Nephron progenitor cell (in vitro differentiated cells): ENCODE measurements around the gene DYNLT3.

Experiments
- DNase-seq: peaks from one replicate; pipeline ENCODE4 v3.0.0; 2021
- H3K27ac Mint-ChIP-seq: 2 replicates; pipeline ENCODE4 v1.8.0; 2021; ENCODE audit warnings: mild to moderate bottlenecking, moderate library complexity, mixed read lengths
- H3K27me3 Mint-ChIP-seq: 2 replicates; pipeline ENCODE4 v1.8.0; 2021; ENCODE audit warnings: mild to moderate bottlenecking, low read depth, mixed read lengths; ENCODE audit not compliant: poor library complexity
- H3K36me3 Mint-ChIP-seq: 2 replicates; pipeline ENCODE4 v1.8.0; 2021; ENCODE audit warnings: low read depth, mixed read lengths
- H3K4me1 Mint-ChIP-seq: 2 replicates; pipeline ENCODE4 v1.8.0; 2021; ENCODE audit warnings: mixed read lengths
- H3K4me3 Mint-ChIP-seq: 2 replicates; pipeline ENCODE4 v1.8.0; 2021; ENCODE audit warnings: mild to moderate bottlenecking, moderate library complexity, mixed read lengths
- H3K9me3 Mint-ChIP-seq: 2 replicates; pipeline ENCODE4 v1.8.0; 2021; ENCODE audit warnings: mild to moderate bottlenecking, moderate library complexity, mixed read lengths
- TF ChIP-seq, protein P1 (sequence below): fragments of 200-600 bp; sonication (generic); IDR thresholded peaks from 2 replicates; pipeline ENCODE4 v1.5.0; 2021; ENCODE audit warnings: antibody characterized with exemption

Gene DYNLT3

DNA sequence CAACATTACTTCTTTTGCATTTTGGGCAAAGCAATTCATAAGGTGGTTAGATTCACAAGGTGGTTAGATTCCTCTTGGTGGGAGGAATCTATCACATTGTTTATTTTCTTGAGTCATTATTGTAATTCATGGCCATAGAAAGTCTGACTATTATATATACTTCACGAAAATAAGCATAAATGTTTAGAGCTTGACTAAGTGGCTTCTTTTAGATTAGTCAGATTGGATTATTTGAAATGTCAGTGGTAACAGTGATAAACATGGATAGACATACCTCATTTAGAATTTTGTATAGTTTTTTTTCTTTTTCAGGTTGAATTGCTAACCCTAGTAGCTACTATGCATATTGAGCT is 24.9 kb upstream of the DYNLT3 start:
- TF ChIP-seq, protein P1, sequence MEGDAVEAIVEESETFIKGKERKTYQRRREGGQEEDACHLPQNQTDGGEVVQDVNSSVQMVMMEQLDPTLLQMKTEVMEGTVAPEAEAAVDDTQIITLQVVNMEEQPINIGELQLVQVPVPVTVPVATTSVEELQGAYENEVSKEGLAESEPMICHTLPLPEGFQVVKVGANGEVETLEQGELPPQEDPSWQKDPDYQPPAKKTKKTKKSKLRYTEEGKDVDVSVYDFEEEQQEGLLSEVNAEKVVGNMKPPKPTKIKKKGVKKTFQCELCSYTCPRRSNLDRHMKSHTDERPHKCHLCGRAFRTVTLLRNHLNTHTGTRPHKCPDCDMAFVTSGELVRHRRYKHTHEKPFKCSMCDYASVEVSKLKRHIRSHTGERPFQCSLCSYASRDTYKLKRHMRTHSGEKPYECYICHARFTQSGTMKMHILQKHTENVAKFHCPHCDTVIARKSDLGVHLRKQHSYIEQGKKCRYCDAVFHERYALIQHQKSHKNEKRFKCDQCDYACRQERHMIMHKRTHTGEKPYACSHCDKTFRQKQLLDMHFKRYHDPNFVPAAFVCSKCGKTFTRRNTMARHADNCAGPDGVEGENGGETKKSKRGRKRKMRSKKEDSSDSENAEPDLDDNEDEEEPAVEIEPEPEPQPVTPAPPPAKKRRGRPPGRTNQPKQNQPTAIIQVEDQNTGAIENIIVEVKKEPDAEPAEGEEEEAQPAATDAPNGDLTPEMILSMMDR: no peak
- H3K4me1 Mint-ChIP-seq: peaks cover 8% of the 10 kb centered on the region
- DNase-seq: no peak
- H3K27ac Mint-ChIP-seq: no peak overlapping the region
- H3K27me3 Mint-ChIP-seq: peaks cover 9% of the 10 kb centered on the region
- H3K9me3 Mint-ChIP-seq: peaks cover 46% of the 10 kb centered on the region
- peaks cover under 1% of the 10 kb centered on the region for H3K36me3 Mint-ChIP-seq
- no peak overlapping the region for H3K4me3 Mint-ChIP-seq

DNA sequence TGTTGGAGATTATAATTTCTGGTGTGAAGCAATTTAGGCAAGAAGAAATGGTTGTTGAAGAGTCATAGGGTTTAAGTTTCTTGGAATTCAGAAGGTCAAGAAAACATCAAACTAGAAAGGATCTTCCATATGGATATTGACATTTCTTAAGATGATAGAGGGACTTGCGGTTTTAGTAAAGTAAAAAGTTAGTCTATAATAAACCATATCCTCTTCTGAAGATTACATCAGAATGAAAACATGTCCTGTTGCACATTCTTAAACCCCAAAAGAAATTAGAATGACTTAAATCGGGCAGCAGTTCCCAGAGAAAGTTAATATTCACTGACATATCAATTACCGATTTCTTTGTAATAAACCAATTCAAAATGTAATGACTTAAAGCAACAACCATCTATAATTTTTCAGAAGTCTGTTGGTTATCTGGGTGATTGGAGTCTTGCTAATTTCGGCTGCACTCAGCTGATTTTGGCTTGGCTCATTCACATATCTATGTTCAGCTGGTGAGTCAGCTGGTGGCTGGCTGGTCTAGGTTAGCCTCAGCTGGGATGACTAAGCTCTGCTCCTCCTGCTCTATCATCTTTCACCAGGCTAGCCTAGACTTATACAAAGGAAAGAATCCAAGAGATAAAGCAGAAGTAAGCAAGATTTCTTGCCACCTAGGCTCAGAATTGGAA is 24.4 kb upstream of the DYNLT3 start:
- no peak for DNase-seq
- no peak overlapping the region for H3K4me3 Mint-ChIP-seq
- H3K27me3 Mint-ChIP-seq: peaks cover 9% of the 10 kb centered on the region
- peaks cover 48% of the 10 kb centered on the region for H3K9me3 Mint-ChIP-seq
- H3K36me3 Mint-ChIP-seq: peaks cover 5% of the 10 kb centered on the region
- H3K4me1 Mint-ChIP-seq: peaks cover 8% of the 10 kb centered on the region
- no peak overlapping the region for H3K27ac Mint-ChIP-seq
- TF ChIP-seq, protein P1: no peak

DNA sequence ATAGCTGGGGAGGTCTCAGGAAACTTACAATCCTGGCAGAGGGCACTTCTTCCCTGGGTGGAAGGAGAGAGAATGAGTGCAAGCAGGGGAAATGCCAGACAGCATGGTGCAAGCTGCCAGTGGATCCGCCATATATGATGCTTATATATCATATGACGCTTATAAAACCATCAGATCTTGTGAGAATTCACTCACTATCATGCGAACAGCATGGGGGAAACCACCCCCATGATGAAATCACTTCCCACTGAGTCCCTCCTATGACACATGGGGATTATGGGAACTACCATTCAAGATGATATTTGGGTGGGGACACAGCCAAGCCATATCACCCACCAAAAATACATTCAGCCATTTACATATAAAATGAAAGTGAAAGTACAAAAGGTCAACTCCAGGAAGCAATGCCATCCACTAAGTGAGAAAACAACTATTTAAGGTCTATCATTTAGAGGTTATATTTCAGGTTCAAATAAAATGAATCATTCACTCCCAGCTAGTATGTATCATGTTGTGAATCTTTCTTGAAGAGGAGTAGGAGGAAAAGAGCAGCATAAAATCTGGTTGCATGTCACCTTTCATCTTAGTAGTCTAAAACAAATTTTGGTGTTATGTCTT is 20.3 kb upstream of the DYNLT3 start:
- H3K27ac Mint-ChIP-seq: no peak overlapping the region
- H3K36me3 Mint-ChIP-seq: peaks cover 5% of the 10 kb centered on the region
- peaks cover 37% of the 10 kb centered on the region for H3K9me3 Mint-ChIP-seq
- peaks cover 4% of the 10 kb centered on the region for H3K27me3 Mint-ChIP-seq
- no peak for DNase-seq
- peaks cover 2% of the 10 kb centered on the region for H3K4me1 Mint-ChIP-seq
- TF ChIP-seq, protein P1: no peak
- no peak overlapping the region for H3K4me3 Mint-ChIP-seq

DNA sequence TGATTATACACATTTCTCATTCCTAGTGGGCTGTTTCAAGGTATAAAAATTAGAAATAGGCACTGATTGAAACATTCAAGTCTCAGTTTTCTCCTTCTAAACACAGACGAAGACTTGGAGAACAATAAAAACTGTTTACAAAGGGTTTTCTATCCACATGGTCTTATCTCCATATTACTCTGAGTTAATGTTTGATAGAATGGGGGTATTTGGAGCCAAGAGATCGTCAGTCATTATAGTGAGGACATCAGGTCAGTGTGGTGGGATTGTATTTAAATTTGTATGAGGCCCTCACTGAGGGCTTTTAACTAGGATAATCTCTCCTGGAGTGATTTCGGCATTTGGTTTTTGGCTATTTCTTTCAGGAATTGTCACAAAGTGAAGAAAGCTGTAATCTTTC is 16.4 kb upstream of the DYNLT3 start:
- H3K27ac Mint-ChIP-seq: no peak overlapping the region
- peaks cover 31% of the 10 kb centered on the region for H3K9me3 Mint-ChIP-seq
- H3K4me3 Mint-ChIP-seq: no peak overlapping the region
- H3K4me1 Mint-ChIP-seq: peaks cover 13% of the 10 kb centered on the region
- peaks cover 4% of the 10 kb centered on the region for H3K27me3 Mint-ChIP-seq
- peaks cover 5% of the 10 kb centered on the region for H3K36me3 Mint-ChIP-seq
- DNase-seq: no peak
- TF ChIP-seq, protein P1: no peak

DNA sequence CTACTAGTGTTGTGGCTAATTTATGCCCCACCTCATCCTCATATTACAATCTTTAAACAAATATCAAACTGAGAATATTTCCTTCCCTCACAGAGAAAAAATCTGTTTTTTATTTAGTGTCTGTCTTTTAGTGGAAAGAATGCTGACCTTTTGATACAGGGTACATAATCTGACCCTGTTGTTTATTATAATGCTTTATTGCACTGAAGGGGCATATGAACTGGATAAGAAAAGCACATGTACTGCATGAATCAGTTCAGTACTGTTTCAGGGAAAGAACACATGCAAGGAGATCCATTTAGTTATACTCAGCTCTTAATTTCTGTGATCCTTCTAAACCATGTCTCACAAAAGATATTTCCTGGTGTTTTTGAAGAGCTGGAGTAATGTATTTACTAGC is 15.5 kb upstream of the DYNLT3 start:
- no peak overlapping the region for H3K4me3 Mint-ChIP-seq
- TF ChIP-seq, protein P1: no peak

DNA sequence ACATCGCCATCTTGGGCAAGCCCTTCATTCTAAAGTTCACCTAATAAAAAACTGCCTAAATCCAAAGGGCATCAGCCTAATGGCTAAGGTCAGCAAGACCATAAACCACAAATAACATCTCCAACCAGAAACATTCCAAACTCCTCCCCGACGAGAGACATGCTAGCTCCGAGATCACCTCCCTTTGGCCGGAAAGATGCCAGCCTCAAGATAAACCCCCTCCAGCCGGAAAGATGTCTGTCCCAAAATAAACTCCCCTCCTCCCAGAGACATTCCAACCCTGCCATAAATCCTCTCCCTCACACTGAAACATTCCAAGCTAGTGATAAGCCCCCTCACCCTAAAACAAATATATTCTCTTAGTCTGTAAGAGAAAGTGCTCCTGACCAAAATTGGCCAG is 13.3 kb upstream of the DYNLT3 start:
- Mint-ChIP-seq H3K4me1 (peaks cover 13% of the 10 kb centered on the region), H3K36me3 (no peaks in the 10 kb centered on the region), H3K4me3 (peak overlapping the region; percentile 46), H3K27me3 (no peaks in the 10 kb centered on the region), H3K9me3 (peaks cover 36% of the 10 kb centered on the region), H3K27ac (peak overlapping the region; percentile 30)
- TF ChIP-seq, protein P1: no peak
- peak; percentile 2 for DNase-seq

More for the DNA sequence above, 15.5 kb upstream of the DYNLT3 start:
- Mint-ChIP-seq H3K27ac (no peak overlapping the region), H3K4me1 (peaks cover 13% of the 10 kb centered on the region), H3K27me3 (no peaks in the 10 kb centered on the region), H3K36me3 (peaks cover 5% of the 10 kb centered on the region), H3K9me3 (peaks cover 28% of the 10 kb centered on the region)
- no peak for DNase-seq
